ENCODE measurements around the gene TRIP13.
"Not testable (repeated sequence)": the region's sequence is repeated elsewhere in the genome, so short reads cannot be mapped to it uniquely, and the experiment has no call there.

DNA sequence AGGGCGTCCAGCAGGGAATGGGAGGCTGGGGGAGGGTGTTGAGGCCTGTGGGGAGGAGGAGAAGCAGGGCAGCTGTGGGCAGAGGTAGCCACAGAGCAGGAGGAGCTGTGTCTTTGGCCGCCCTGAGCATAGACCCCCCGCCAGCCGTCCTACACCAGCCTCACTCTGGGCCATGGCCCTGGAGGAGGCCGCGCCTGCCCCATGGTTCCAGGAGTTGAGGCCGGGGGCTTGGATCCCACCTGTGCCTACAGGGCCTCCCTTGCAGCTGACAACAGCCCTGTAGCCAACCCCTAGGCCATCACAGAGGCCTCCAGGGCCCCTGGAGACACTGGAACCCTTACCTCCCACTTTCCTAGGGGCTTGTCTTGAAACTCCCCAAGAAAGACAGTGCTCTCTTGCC is 44.9 kb upstream of the TRIP13 start:
- TF ChIP-seq, protein P1, sequence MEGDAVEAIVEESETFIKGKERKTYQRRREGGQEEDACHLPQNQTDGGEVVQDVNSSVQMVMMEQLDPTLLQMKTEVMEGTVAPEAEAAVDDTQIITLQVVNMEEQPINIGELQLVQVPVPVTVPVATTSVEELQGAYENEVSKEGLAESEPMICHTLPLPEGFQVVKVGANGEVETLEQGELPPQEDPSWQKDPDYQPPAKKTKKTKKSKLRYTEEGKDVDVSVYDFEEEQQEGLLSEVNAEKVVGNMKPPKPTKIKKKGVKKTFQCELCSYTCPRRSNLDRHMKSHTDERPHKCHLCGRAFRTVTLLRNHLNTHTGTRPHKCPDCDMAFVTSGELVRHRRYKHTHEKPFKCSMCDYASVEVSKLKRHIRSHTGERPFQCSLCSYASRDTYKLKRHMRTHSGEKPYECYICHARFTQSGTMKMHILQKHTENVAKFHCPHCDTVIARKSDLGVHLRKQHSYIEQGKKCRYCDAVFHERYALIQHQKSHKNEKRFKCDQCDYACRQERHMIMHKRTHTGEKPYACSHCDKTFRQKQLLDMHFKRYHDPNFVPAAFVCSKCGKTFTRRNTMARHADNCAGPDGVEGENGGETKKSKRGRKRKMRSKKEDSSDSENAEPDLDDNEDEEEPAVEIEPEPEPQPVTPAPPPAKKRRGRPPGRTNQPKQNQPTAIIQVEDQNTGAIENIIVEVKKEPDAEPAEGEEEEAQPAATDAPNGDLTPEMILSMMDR (IDR thresholded peaks at IDR 0.05): not testable (repeated sequence)
- TF ChIP-seq POLR2A (IDR thresholded peaks at IDR 0.05): not testable (repeated sequence)

Measured in Peyer's patch (tissue), 4 donors.